Lower lobe of right lung (tissue), 2 donors: ENCODE measurements around the gene RAB6A. TPM values are rescaled to one million over a fixed set of nuclear protein-coding genes. Genes with fewer than 3 reads are reported as not detected.
"Not testable (repeated sequence)": the region's sequence is repeated elsewhere in the genome, so short reads cannot be mapped to it uniquely, and the experiment has no call there.

ENCODE experiments used
- ATAC-seq, 2 donors: fragments of 200-7000 bp; cut with Tn5 transposase; one replicate each; pipeline ENCODE4 v1.9.1; 2020 to 2022; ENCODE audit warnings: mild to moderate bottlenecking in 2 of 2, moderate library complexity in 2 of 2
- DNase-seq: peaks from one replicate; pipeline ENCODE4 v3.0.0-alpha.2; 2020
- H3K27ac ChIP-seq: fragments of 200-600 bp; one replicate; pipeline ENCODE4 v1.8.0; 2022
- H3K27me3 ChIP-seq: fragments of 200-600 bp; one replicate; pipeline ENCODE4 v1.8.0; 2022; ENCODE audit warnings: low read depth
- H3K36me3 ChIP-seq: fragments of 200-600 bp; one replicate; pipeline ENCODE4 v1.8.0; 2022; ENCODE audit warnings: mild to moderate bottlenecking
- H3K4me1 ChIP-seq: fragments of 200-600 bp; one replicate; pipeline ENCODE4 v1.8.0; 2022
- H3K4me3 ChIP-seq: fragments of 200-600 bp; one replicate; pipeline ENCODE4 v1.8.0; 2022; ENCODE audit warnings: mild to moderate bottlenecking
- H3K9me3 ChIP-seq: fragments of 200-600 bp; one replicate; pipeline ENCODE4 v1.8.0; 2022
- CTCF ChIP-seq: fragments of 200-600 bp; IDR thresholded peaks from one replicate; pipeline ENCODE4 v1.8.0; 2022; ENCODE audit warnings: antibody characterized with exemption, mild to moderate bottlenecking
- intact Hi-C: fragments of 100-400 bp; cut with DNase I; formaldehyde crosslinking; loops from one replicate; pipeline ENCODE4 v1.11.0; 2022
- total RNA-seq: library from RNA; stranded (reverse); fragmentation: NEBNext Ultra II Directional; extraction: Animal tissue kit (Norgen Biotek cat#: 25700); gene quantifications from one replicate; pipeline ENCODE4 v1.2.1, GENCODE V29; 2021
- donor health status: DM: no; HTN: yes; CAD: no; lungs with severe emphysema.

The RAB6A gene
- total RNA-seq, 1 donor from 2014 or later = 128 TPM

DNA sequence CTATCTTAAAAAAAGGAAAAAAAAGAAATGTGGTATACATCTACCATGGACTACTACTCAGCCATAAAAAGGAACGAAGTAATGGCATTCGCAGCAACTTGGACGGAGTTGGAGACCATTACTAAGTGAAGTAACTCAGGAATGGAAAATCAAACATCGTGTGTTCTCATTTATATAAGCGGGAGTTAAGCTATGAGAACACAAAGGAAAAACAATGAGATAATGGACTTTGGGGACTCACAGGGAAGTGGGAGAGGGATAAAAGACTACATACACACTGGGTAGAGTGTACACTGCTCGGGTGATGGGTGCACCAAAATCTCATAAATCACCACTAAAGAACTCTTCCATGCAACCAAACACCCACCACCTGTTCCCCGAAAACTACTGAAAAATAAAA, 11.8 kb downstream of the RAB6A start:
- no peaks in the 10 kb centered on the region for H3K9me3 ChIP-seq
- no peak overlapping the region for H3K27ac ChIP-seq
- no peaks in the 10 kb centered on the region for H3K36me3 ChIP-seq
- H3K4me3 ChIP-seq = no peak overlapping the region
- DNase-seq = no peak
- TF ChIP-seq CTCF = no peak
- intact Hi-C loops = no loop called here
- H3K27me3 ChIP-seq = no peaks in the 10 kb centered on the region
- ATAC-seq = no peak
- H3K4me1 ChIP-seq = peaks cover 52% of the 10 kb centered on the region

DNA sequence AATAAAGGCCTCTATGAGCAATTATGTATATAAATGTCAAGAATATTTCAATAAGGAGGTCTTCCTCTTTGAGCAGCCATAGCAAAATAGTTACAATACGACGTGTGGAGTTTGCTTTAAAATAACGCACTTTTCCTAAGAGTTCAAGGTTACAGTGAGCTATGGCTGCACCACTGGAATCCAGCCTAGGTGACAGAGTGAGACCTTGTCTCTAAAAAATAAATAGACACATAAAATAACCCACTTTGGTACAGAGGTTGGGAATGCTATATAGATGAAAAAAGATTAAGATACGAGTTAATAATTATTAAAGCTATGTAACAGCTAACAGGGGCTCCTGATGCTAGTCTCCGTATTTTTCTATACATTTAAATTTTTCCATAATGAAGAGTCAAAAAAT, 12.6 kb downstream of the RAB6A start:
- Histone ChIP-seq H3K27me3 (no peaks in the 10 kb centered on the region), H3K4me1 (peaks cover 45% of the 10 kb centered on the region), H3K4me3 (no peak overlapping the region), H3K36me3 (no peaks in the 10 kb centered on the region), H3K9me3 (no peaks in the 10 kb centered on the region), H3K27ac (no peak overlapping the region)
- ATAC-seq = no peak
- no peak for TF ChIP-seq CTCF
- no peak for DNase-seq
- intact Hi-C loops = no loop called here

- TF ChIP-seq CTCF = no peak
- no peak overlapping the region for H3K4me3 ChIP-seq
- no peak for DNase-seq
- H3K27me3 ChIP-seq = no peaks in the 10 kb centered on the region
- H3K9me3 ChIP-seq = no peaks in the 10 kb centered on the region
- ATAC-seq = no peak
- H3K4me1 ChIP-seq = peaks cover 41% of the 10 kb centered on the region
- H3K27ac ChIP-seq = no peak overlapping the region
- intact Hi-C loops = no loop called here
- no peaks in the 10 kb centered on the region for H3K36me3 ChIP-seq
These were observed 13.1 kb downstream of the RAB6A start for GRCh38 chr11:73747762-73748161.

DNA sequence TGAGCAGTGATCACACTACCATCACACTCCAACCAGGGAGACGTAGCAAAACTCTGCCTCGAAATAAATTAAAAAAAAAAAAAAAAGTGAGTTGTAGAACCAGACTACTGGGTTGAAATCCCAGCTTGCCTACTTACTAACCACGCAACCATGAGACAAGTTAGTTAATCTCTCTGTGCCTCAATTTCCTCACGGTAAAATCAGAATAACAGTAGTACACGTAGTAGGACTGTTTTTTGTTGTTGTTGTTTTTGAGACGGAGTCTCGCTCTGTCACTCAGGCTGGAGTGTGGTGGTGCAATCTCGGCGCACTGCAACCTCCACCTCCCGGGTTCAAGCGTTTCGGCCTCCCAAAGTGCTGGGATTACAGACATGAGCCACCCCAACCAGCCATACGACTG, 14.2 kb downstream of the RAB6A start:
- DNase-seq (no peak), ATAC-seq (no peak)
- H3K4me1 ChIP-seq = peaks cover 31% of the 10 kb centered on the region
- intact Hi-C loops = no loop called here
- no peak overlapping the region for H3K4me3 ChIP-seq
- no peak for TF ChIP-seq CTCF
- no peaks in the 10 kb centered on the region for H3K9me3 ChIP-seq
- no peak overlapping the region for H3K27ac ChIP-seq
- no peaks in the 10 kb centered on the region for H3K27me3 ChIP-seq
- no peaks in the 10 kb centered on the region for H3K36me3 ChIP-seq

- no peaks in the 10 kb centered on the region for H3K27me3 ChIP-seq
- TF ChIP-seq CTCF = no peak
- H3K4me3 ChIP-seq = no peak overlapping the region
- DNase-seq = peak; percentile 59
- H3K36me3 ChIP-seq = no peaks in the 10 kb centered on the region
- peak in 1 of 2 donors; percentile 44 for ATAC-seq
- intact Hi-C loops = no loop called here
- no peak overlapping the region for H3K27ac ChIP-seq
- no peaks in the 10 kb centered on the region for H3K9me3 ChIP-seq
- H3K4me1 ChIP-seq = peaks cover 6% of the 10 kb centered on the region
These were observed 17.8 kb downstream of the RAB6A start for GRCh38 chr11:73743045-73743444.

GRCh38 chr11:73735959-73736358, 24.9 kb downstream of the RAB6A start:
- H3K36me3 ChIP-seq, H3K4me1 ChIP-seq, DNase-seq, H3K4me3 ChIP-seq, H3K9me3 ChIP-seq, intact Hi-C loops, H3K27ac ChIP-seq, ATAC-seq, H3K27me3 ChIP-seq: not testable (repeated sequence)
